ENCODE results near the gene PARVG. TPM values are rescaled to one million over a fixed set of nuclear protein-coding genes. Genes with fewer than 3 reads are reported as not detected.

PARVG gene
- total and polyA plus RNA-seq, 2 of the 8 experiments (the other 6 are each of a cell fraction or from before 2014, with no cell fraction given): 0.37 to 1.5 TPM

DNA sequence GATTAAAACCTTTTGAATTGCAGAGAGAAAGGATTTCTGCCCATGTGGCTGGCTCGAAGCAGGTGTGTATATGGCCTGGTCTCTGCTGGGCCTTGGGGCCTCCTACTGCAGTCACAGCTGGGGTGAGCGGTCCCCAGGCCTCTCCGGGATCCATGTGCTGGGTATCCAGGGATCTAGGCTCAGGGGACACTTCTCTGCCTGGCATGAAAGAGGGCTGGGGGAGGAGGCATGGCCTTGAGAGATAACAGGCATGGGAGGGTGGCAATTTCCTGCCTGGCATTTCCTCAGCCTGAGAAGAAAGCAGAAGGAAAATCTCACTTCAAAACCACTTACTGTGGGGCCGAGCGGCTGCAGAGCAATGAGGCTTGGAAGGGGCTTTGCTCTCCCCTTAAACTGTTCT lies 20.3 kb upstream of the PARVG start (continued):
- TF ChIP-seq, protein P1, sequence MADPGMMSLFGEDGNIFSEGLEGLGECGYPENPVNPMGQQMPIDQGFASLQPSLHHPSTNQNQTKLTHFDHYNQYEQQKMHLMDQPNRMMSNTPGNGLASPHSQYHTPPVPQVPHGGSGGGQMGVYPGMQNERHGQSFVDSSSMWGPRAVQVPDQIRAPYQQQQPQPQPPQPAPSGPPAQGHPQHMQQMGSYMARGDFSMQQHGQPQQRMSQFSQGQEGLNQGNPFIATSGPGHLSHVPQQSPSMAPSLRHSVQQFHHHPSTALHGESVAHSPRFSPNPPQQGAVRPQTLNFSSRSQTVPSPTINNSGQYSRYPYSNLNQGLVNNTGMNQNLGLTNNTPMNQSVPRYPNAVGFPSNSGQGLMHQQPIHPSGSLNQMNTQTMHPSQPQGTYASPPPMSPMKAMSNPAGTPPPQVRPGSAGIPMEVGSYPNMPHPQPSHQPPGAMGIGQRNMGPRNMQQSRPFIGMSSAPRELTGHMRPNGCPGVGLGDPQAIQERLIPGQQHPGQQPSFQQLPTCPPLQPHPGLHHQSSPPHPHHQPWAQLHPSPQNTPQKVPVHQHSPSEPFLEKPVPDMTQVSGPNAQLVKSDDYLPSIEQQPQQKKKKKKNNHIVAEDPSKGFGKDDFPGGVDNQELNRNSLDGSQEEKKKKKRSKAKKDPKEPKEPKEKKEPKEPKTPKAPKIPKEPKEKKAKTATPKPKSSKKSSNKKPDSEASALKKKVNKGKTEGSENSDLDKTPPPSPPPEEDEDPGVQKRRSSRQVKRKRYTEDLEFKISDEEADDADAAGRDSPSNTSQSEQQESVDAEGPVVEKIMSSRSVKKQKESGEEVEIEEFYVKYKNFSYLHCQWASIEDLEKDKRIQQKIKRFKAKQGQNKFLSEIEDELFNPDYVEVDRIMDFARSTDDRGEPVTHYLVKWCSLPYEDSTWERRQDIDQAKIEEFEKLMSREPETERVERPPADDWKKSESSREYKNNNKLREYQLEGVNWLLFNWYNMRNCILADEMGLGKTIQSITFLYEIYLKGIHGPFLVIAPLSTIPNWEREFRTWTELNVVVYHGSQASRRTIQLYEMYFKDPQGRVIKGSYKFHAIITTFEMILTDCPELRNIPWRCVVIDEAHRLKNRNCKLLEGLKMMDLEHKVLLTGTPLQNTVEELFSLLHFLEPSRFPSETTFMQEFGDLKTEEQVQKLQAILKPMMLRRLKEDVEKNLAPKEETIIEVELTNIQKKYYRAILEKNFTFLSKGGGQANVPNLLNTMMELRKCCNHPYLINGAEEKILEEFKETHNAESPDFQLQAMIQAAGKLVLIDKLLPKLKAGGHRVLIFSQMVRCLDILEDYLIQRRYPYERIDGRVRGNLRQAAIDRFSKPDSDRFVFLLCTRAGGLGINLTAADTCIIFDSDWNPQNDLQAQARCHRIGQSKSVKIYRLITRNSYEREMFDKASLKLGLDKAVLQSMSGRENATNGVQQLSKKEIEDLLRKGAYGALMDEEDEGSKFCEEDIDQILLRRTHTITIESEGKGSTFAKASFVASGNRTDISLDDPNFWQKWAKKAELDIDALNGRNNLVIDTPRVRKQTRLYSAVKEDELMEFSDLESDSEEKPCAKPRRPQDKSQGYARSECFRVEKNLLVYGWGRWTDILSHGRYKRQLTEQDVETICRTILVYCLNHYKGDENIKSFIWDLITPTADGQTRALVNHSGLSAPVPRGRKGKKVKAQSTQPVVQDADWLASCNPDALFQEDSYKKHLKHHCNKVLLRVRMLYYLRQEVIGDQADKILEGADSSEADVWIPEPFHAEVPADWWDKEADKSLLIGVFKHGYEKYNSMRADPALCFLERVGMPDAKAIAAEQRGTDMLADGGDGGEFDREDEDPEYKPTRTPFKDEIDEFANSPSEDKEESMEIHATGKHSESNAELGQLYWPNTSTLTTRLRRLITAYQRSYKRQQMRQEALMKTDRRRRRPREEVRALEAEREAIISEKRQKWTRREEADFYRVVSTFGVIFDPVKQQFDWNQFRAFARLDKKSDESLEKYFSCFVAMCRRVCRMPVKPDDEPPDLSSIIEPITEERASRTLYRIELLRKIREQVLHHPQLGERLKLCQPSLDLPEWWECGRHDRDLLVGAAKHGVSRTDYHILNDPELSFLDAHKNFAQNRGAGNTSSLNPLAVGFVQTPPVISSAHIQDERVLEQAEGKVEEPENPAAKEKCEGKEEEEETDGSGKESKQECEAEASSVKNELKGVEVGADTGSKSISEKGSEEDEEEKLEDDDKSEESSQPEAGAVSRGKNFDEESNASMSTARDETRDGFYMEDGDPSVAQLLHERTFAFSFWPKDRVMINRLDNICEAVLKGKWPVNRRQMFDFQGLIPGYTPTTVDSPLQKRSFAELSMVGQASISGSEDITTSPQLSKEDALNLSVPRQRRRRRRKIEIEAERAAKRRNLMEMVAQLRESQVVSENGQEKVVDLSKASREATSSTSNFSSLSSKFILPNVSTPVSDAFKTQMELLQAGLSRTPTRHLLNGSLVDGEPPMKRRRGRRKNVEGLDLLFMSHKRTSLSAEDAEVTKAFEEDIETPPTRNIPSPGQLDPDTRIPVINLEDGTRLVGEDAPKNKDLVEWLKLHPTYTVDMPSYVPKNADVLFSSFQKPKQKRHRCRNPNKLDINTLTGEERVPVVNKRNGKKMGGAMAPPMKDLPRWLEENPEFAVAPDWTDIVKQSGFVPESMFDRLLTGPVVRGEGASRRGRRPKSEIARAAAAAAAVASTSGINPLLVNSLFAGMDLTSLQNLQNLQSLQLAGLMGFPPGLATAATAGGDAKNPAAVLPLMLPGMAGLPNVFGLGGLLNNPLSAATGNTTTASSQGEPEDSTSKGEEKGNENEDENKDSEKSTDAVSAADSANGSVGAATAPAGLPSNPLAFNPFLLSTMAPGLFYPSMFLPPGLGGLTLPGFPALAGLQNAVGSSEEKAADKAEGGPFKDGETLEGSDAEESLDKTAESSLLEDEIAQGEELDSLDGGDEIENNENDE (IDR thresholded peaks at IDR 0.05; ENCODE audit: insufficient replicate concordance, low read length): no peak
- TF ChIP-seq KDM4A (IDR thresholded peaks at IDR 0.05; ENCODE audit: low read depth, low read length, severe bottlenecking): no peak
- TF ChIP-seq POU5F1 (IDR thresholded peaks at IDR 0.05; ENCODE audit: low read depth, low read length): no peak
- no peak for TF ChIP-seq MAX (IDR thresholded peaks at IDR 0.05)
- TF ChIP-seq GTF2F1 (IDR thresholded peaks at IDR 0.05; ENCODE audit: borderline replicate concordance, low read depth, low read length): no peak
- no peak for TF ChIP-seq RXRA (IDR thresholded peaks at IDR 0.05; ENCODE audit: insufficient read depth, low read depth, low read length)
- no peak for TF ChIP-seq POLR2AphosphoS5 (IDR thresholded peaks at IDR 0.05; ENCODE audit: low read depth, low read length)
- no peak for TF ChIP-seq SIN3A (conservative IDR thresholded peaks at IDR 0.05 in 1 of 2, IDR thresholded peaks at IDR 0.05 in 1 of 2; ENCODE audit: low read depth in 1 of 2, low read length in 2 of 2)
- no peak for TF ChIP-seq NRF1 (IDR thresholded peaks at IDR 0.05; ENCODE audit: low read depth, low read length)
